Measurements from ENCODE around the gene ITGBL1. TPM values are rescaled to one million over a fixed set of nuclear protein-coding genes. Genes with fewer than 3 reads are reported as not detected.

ITGBL1 gene
- total RNA-seq, 4 donors from 2014 or later, result 0.27 to 2.6 (median 0.83) TPM; not detected in 1

DNA sequence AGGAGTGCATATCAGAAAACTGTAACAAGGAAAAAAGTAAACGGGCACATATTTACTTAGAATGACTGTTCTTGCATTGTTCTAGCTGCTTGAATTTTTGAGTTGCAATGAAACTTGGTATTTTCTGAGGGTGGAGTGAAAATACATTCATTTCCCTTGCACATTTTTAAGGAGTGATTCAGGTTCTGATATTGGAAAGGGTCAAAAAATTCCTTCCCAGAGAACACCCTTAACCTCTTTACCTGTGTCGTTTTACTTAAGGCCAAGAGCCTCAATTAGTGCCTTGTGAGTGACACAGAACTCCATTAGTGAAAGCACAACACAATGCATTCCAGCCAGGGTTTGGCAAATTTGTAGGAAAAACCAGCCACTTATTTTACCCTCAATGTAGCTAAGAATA lies 2.3 kb downstream of the ITGBL1 start:
- Histone ChIP-seq H3K27me3 (no peaks in the 10 kb centered on the region), H3K9me3 (no peaks in the 10 kb centered on the region), H3K27ac (no peak overlapping the region), H3K4me1 (peaks cover 0 to 4% (median 0%) of the 10 kb centered on the region in 4 donors), H3K36me3 (no peaks in the 10 kb centered on the region), H3K4me3 (no peak overlapping the region)
- DNase-seq, result no peak
- TF ChIP-seq, protein P1, sequence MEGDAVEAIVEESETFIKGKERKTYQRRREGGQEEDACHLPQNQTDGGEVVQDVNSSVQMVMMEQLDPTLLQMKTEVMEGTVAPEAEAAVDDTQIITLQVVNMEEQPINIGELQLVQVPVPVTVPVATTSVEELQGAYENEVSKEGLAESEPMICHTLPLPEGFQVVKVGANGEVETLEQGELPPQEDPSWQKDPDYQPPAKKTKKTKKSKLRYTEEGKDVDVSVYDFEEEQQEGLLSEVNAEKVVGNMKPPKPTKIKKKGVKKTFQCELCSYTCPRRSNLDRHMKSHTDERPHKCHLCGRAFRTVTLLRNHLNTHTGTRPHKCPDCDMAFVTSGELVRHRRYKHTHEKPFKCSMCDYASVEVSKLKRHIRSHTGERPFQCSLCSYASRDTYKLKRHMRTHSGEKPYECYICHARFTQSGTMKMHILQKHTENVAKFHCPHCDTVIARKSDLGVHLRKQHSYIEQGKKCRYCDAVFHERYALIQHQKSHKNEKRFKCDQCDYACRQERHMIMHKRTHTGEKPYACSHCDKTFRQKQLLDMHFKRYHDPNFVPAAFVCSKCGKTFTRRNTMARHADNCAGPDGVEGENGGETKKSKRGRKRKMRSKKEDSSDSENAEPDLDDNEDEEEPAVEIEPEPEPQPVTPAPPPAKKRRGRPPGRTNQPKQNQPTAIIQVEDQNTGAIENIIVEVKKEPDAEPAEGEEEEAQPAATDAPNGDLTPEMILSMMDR (IDR thresholded peaks at IDR 0.05), result no peak
- TF ChIP-seq POLR2A (IDR thresholded peaks at IDR 0.05), result no peak

DNA sequence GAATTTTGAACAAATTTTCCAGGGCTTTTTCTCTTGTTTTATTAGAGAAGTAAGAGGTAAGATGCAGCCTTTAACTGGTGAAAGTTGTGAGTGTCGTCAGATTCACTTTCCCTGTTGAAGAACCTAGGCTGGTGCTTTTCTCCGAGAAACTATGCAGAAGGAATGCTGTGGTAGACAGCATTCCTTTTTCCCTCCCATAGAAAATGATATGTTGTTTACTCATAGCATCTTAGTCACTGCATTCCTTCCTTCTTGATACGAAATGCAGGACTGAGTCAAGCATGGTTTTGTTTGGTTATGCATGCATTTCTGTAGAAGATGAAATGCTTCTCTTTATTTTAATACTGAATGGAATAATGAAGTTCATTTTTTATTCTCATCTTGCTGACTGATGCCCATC lies 3.4 kb downstream of the ITGBL1 start:
- H3K27ac ChIP-seq, result no peak overlapping the region
- no peak for DNase-seq
- TF ChIP-seq, protein P1 (IDR thresholded peaks at IDR 0.05), result no peak
- no peak for TF ChIP-seq POLR2A (IDR thresholded peaks at IDR 0.05)
- no peaks in the 10 kb centered on the region for H3K36me3 ChIP-seq
- H3K9me3 ChIP-seq, result no peaks in the 10 kb centered on the region
- peaks cover 0 to 4% (median 0%) of the 10 kb centered on the region in 4 donors for H3K4me1 ChIP-seq
- H3K4me3 ChIP-seq, result no peak overlapping the region
- no peaks in the 10 kb centered on the region for H3K27me3 ChIP-seq

DNA sequence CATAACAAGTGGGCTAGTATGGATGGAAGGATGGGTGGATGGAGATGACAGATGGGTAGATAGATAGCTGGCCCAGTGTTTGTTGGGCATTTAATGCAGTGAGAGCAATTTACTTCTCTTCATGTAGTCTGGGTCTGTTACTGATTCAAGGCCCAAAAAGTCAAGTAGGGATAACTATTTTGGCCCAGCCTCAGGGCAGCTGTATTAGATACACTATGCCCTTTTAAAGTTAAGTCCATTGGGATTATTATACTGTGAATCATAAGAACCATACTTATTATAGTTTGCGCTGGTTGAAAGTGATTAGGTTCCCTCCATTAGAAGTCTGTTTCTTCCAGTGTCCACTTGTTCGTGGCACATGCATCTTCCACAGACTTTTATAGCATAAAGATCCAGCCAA lies 4.7 kb downstream of the ITGBL1 start:
- Histone ChIP-seq H3K9me3 (no peaks in the 10 kb centered on the region), H3K36me3 (no peaks in the 10 kb centered on the region), H3K4me1 (peaks cover 0 to 4% (median 0%) of the 10 kb centered on the region in 4 donors), H3K4me3 (no peak overlapping the region), H3K27ac (no peak overlapping the region), H3K27me3 (no peaks in the 10 kb centered on the region)
- DNase-seq, result no peak
- TF ChIP-seq, protein P1 (IDR thresholded peaks at IDR 0.05), result no peak
- no peak for TF ChIP-seq POLR2A (IDR thresholded peaks at IDR 0.05)

DNA sequence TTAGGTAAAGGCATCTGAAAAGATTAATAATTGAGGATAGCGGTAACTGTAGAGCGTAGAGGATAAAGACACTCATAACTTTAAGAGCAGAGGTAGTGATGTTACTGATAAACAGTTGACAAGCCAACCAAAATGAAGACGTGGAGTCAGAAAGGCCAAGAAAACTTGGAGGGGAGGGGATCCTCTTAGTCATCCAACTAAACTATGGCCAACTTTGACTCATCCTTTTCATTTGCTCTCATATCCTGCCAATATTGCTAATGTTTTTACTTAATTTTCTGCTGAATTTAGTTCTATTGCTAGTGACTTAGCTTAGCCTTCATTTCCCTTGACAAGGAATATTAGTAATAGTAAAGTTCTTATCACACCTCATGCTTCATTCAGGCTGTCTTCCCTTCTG lies 13.4 kb downstream of the ITGBL1 start:
- H3K27me3 ChIP-seq, result no peaks in the 10 kb centered on the region
- DNase-seq, result no peak

DNA sequence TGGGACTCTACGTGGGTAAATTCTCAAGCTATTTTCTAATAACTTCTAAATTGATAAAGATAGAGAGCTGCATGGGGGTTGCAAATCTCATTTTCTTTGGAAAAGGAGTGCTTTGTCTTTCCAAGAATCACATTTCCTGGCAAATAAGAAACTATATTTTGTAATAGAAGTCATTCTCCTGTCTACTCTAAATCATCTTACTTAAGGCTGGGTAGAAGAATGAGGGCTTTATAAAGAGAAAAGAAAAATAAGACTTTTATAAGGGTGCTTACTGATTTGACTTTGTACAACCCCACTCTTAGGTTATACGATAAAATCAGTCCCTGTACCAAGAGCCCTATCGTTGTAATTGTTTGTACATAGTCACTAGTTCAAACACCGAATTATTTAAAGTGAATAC lies 14.9 kb downstream of the ITGBL1 start:
- no peaks in the 10 kb centered on the region for H3K9me3 ChIP-seq

More for the DNA sequence above, 13.4 kb downstream of the ITGBL1 start:
- H3K4me3 ChIP-seq, result no peak overlapping the region
- no peak for TF ChIP-seq POLR2A (IDR thresholded peaks at IDR 0.05)
- TF ChIP-seq, protein P1 (IDR thresholded peaks at IDR 0.05), result no peak
- no peaks in the 10 kb centered on the region for H3K9me3 ChIP-seq
- no peaks in the 10 kb centered on the region for H3K36me3 ChIP-seq
- no peak overlapping the region for H3K27ac ChIP-seq
- no peaks in the 10 kb centered on the region for H3K4me1 ChIP-seq

More for the DNA sequence above, 14.9 kb downstream of the ITGBL1 start:
- Histone ChIP-seq H3K4me3 (no peak overlapping the region), H3K27me3 (no peaks in the 10 kb centered on the region), H3K4me1 (no peaks in the 10 kb centered on the region), H3K36me3 (no peaks in the 10 kb centered on the region), H3K27ac (no peak overlapping the region)
- DNase-seq, result no peak
- TF ChIP-seq POLR2A (IDR thresholded peaks at IDR 0.05), result no peak
- TF ChIP-seq, protein P1 (IDR thresholded peaks at IDR 0.05), result no peak

All from Peyer's patch (tissue), 4 donors.